ENCODE measurements around the gene GPR179. TPM values are rescaled to one million over a fixed set of nuclear protein-coding genes. Genes with fewer than 3 reads are reported as not detected.
A peak's percentile ranks its signal among the peaks of the same experiment; 100 is the strongest.

The GPR179 gene
- total RNA-seq, 1 donor from 2014 or later, result 0.41 TPM

GRCh38 chr17:38325221-38325851, 18.4 kb downstream of the GPR179 start:
- no peaks in the 10 kb centered on the region for H3K9me3 Mint-ChIP-seq (ENCODE audit: low read depth)
- TF ChIP-seq, protein P1, sequence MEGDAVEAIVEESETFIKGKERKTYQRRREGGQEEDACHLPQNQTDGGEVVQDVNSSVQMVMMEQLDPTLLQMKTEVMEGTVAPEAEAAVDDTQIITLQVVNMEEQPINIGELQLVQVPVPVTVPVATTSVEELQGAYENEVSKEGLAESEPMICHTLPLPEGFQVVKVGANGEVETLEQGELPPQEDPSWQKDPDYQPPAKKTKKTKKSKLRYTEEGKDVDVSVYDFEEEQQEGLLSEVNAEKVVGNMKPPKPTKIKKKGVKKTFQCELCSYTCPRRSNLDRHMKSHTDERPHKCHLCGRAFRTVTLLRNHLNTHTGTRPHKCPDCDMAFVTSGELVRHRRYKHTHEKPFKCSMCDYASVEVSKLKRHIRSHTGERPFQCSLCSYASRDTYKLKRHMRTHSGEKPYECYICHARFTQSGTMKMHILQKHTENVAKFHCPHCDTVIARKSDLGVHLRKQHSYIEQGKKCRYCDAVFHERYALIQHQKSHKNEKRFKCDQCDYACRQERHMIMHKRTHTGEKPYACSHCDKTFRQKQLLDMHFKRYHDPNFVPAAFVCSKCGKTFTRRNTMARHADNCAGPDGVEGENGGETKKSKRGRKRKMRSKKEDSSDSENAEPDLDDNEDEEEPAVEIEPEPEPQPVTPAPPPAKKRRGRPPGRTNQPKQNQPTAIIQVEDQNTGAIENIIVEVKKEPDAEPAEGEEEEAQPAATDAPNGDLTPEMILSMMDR (IDR thresholded peaks at IDR 0.05; ENCODE audit: unreplicated experiment), result no peak
- H3K36me3 Mint-ChIP-seq (ENCODE audit: insufficient read depth), result peaks cover 8% of the 10 kb centered on the region
- peaks cover 17% of the 10 kb centered on the region for H3K27me3 Mint-ChIP-seq
- peak overlapping the region; percentile 26 for H3K27ac Mint-ChIP-seq
- H3K4me3 Mint-ChIP-seq (ENCODE audit: low read depth), result no peak overlapping the region
- H3K4me1 Mint-ChIP-seq (ENCODE audit: low read depth), result peaks cover 19% of the 10 kb centered on the region
- no peak for DNase-seq (ENCODE audit: low spot score, unreplicated experiment)

- H3K27me3 Mint-ChIP-seq, result peaks cover 17% of the 10 kb centered on the region
- H3K9me3 Mint-ChIP-seq (ENCODE audit: low read depth), result no peaks in the 10 kb centered on the region
- H3K4me1 Mint-ChIP-seq (ENCODE audit: low read depth), result peaks cover 19% of the 10 kb centered on the region
- peaks cover 11% of the 10 kb centered on the region for H3K36me3 Mint-ChIP-seq (ENCODE audit: insufficient read depth)
- TF ChIP-seq, protein P1 (IDR thresholded peaks at IDR 0.05; ENCODE audit: unreplicated experiment), result no peak
- H3K27ac Mint-ChIP-seq, result peak overlapping the region; percentile 26
- DNase-seq (ENCODE audit: low spot score, unreplicated experiment), result no peak
- H3K4me3 Mint-ChIP-seq (ENCODE audit: low read depth), result no peak overlapping the region
Observed at GRCh38 chr17:38324772-38325171, 19.0 kb downstream of the GPR179 start.

DNA sequence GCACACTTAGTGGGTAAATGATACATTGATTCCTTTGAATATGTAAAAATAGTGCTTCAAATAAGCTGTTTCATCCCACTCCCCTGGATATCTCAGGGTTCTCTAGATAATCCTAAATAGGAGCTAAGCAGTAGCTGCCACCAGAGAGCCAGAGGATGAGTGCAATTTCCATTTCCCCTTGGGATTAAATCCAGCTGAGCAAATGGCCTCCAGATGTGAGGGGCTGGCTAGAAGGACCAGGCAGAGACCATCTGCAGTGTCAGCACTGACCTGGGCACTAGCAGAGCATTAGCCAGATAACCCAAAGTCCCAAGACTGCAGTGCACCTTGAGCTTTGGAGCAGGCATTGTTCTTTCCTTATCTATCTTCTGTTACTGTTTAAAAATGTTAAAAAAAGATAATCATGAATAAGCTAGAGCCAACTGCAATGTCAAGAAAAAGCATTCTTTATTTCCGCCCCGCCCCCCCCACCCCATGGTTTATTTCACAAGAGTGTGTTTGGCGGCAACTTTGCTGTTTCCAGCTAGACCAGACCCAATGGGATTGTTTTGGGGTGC, 19.5 kb downstream of the GPR179 start:
- no peaks in the 10 kb centered on the region for H3K9me3 Mint-ChIP-seq (ENCODE audit: low read depth)
- peaks cover 19% of the 10 kb centered on the region for H3K4me1 Mint-ChIP-seq (ENCODE audit: low read depth)
- H3K27ac Mint-ChIP-seq, result no peak overlapping the region
- peaks cover 17% of the 10 kb centered on the region for H3K27me3 Mint-ChIP-seq
- no peak overlapping the region for H3K4me3 Mint-ChIP-seq (ENCODE audit: low read depth)
- TF ChIP-seq, protein P1 (IDR thresholded peaks at IDR 0.05; ENCODE audit: unreplicated experiment), result no peak
- DNase-seq (ENCODE audit: low spot score, unreplicated experiment), result no peak
- H3K36me3 Mint-ChIP-seq (ENCODE audit: insufficient read depth), result peaks cover 12% of the 10 kb centered on the region

DNA sequence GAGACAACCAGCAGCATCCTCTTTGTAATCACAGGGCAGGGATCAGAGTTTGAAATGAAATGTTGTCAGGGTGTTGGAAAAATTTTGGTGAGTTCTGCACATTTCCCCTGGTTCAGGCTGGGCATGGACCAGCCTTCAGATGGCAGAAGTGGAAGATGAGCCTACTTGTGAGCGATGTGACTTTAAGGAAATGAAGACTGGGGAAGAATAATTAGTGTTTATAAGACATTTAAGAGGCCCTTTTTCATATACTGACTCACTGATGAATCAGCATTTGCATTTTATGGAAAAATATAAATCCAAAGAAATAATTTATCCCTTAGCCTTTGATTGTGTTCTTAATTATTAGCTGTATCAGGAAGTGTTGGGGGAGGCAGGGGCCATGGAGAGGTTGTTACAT, 20.9 kb downstream of the GPR179 start:
- Mint-ChIP-seq H3K36me3 (ENCODE audit: insufficient read depth) (peaks cover 15% of the 10 kb centered on the region), H3K4me1 (ENCODE audit: low read depth) (peaks cover 19% of the 10 kb centered on the region), H3K27me3 (peaks cover 9% of the 10 kb centered on the region), H3K4me3 (ENCODE audit: low read depth) (no peak overlapping the region), H3K27ac (no peak overlapping the region), H3K9me3 (ENCODE audit: low read depth) (no peaks in the 10 kb centered on the region)
- no peak for DNase-seq (ENCODE audit: low spot score, unreplicated experiment)
- TF ChIP-seq, protein P1 (IDR thresholded peaks at IDR 0.05; ENCODE audit: unreplicated experiment), result no peak

DNA sequence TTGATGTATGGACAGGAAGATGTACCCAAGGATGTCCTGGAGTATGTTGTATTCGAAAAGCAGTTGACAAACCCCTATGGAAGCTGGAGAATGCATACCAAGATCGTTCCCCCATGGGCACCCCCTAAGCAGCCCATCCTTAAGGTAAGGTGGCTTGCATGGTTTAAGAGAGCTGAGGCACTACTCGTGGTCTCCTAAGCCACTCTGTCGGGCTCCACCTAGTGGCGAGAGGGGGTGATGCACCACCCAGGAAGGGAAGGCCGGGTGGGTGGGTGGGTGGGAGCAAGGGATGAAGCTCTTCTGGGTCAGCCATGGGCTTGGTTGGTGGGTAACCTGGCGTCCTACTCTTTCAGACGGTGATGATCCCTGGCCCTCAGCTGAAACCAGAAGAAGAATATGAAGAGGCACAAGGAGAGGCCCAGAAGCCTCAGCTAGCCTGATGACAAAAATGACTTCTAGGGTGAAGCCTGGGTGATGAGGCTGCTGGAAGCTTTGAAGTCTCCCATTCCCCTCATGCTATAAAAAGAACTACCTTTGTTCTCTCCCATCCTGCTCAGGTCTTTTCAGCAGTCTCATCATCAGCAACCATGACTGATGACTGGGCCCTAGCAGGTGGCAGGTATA, 21.5 kb downstream of the GPR179 start:
- Mint-ChIP-seq H3K4me3 (ENCODE audit: low read depth) (no peak overlapping the region), H3K27ac (no peak overlapping the region), H3K9me3 (ENCODE audit: low read depth) (no peaks in the 10 kb centered on the region), H3K27me3 (peaks cover 5% of the 10 kb centered on the region), H3K4me1 (ENCODE audit: low read depth) (peaks cover 19% of the 10 kb centered on the region), H3K36me3 (ENCODE audit: insufficient read depth) (peaks cover 17% of the 10 kb centered on the region)
- peak; percentile 63 for DNase-seq (ENCODE audit: low spot score, unreplicated experiment)
- TF ChIP-seq, protein P1 (IDR thresholded peaks at IDR 0.05; ENCODE audit: unreplicated experiment), result peak; percentile 73

Data from progenitor cell of endocrine pancreas (in vitro differentiated cells).